Left cardiac atrium (tissue), 4 donors: Measurements from ENCODE around the gene MED13L. TPM values are rescaled to one million over a fixed set of nuclear protein-coding genes. Genes with fewer than 3 reads are reported as not detected.

Experiments
- ATAC-seq, 2 donors: fragments of 200-7000 bp; cut with Tn5 transposase; one replicate each; pipeline ENCODE4 v1.9.1; 2020; ENCODE audit warnings: mild to moderate bottlenecking in 2 of 2, moderate library complexity in 2 of 2
- DNase-seq: peaks from one replicate; pipeline ENCODE4 v3.0.0-alpha.2; 2020
- intact Hi-C, 2 donors: fragments of 100-400 bp; cut with DNase I; formaldehyde crosslinking; loops; one replicate each; pipeline versions ENCODE4 v1.14.1 to v1.15.1; 2022 to 2023
- total RNA-seq, 2 donors: library from RNA; stranded (reverse); fragmentation: NEBNext Ultra II Directional; extraction: Animal tissue kit (Norgen Biotek cat#: 25700); gene quantifications; one replicate each; pipeline ENCODE4 v1.2.1, GENCODE V29; 2021
- donor health status: DM: no; HTN: yes; CAD: no.
- donor health status: DM: no; HTN: yes; CAD: no; lungs with severe emphysema.
- donor health status: DM: yes; HTN: yes; CAD: no.
- donor health status: Dilated cardiomyopathy.

The MED13L gene
- total RNA-seq, 2 donors from 2014 or later: 66.0 to 68.3 TPM

DNA sequence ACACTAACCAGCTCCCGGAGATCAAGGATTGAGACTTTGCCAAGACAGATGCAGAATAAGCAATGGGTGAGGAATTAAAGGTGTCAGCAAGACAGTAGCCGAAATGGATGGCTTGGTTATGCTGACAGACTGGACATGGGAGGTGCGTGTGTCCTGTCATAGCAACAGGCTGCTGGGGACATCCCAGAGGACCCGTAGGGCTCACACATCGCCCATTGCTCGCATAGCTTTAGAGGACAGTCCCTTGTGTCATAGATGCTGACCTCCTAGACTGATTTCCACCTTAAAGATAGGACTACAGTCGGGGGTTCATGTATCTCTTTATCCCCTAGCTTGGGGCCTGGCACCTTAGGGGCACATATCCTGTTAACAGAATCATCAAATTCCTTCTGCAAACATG lies 324.5 kb downstream of the MED13L start:
- DNase-seq (no peak), ATAC-seq (no peak)
- intact Hi-C loops: no loop called here

DNA sequence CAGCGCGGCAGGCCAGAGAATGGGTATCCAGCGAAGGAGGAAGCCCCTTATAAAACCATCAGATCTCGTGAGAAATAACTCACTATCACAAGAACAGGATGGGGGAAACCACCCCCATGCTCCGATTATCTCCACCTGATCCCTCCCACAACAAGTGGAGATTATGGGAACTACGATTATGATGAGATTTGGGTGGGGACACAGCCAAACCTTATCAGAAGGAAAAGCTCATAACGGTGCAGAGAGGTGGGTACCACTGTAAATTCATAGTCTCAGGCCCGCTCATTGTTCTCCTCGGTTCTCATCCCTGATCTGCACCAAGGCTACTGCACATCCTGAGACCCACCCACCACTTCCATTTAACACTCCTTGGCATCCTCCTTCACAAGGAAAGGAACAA lies 326.5 kb downstream of the MED13L start:
- intact Hi-C loops: no loop called here
- ATAC-seq (no peak), DNase-seq (no peak)

DNA sequence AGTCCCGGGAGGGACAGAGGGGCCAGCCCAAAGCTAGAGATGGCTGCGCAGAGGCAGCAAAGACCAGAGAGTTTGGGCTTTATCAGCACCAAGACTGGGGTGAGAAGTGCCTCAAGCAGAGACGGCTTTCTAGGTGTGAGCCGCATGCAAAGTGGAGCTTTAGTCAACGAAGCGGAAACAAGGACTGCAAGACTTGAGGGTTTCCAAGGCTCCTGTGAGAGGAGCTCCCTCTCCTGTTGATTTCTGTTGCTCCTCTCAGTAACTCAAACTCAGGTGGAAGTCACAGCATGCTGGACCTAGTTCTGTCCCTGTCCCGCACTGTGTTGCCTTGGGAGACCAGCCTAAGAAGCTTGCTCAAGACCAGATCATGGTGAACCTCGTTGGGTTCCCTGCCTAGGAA lies 327.8 kb downstream of the MED13L start:
- intact Hi-C loops: no loop called here
- no peak for DNase-seq
- no peak for ATAC-seq

DNA sequence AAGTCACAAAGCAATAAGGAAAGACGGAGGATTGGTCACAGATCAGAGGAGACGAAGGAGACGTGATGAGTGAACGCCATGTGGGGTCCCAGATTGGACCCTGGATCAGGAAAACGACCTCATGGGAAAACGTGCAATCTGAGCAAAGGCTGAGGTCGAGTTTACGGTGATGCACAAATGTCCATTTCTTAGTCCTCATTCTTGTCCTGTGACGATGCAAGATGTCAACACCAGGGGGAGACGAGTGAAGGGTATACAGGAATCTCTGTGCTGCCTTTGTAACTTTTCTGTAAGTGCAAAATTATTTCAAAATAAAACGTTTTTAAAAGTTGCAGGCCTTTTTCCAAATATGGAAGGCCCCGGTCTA lies 329.8 kb downstream of the MED13L start:
- intact Hi-C loops: no loop called here
- DNase-seq (no peak), ATAC-seq (no peak)

DNA sequence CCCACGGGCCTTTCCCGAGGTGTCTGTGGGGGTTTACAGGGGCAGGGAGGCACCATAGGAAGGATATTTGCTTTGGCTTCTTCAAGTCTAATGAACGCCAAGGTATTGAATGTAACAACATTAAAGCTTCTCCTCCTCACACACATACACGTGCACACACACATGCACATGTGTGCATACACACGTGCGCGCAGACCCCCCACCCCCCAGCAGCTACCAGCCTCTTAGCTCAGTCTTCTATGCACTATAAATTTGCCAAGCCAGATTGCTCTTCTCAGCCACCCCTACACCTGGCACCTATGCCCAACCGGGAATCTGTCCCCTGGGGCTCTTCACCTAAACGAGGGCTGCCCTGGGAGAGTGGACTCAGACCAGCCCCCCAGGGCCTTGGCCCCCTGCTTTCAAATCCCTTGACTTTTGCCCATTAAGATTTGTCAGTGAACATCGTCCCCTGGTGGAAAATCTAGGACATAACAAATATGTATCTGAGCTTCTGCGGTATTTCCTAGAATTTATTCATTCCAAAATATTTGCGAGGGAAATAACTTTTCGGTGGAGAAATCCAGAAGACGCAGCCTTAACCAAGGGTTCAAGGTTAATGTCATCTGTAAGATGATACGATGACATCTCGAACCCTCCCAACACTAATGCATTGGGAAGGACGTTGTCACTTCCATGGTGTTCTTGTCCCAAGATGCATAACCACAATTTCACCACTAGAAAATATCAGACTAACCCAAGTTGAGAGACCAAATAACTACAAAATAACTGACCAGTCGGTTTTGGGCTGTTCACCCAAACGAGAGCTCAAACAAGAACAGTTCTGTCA lies 330.4 kb downstream of the MED13L start:
- no peak for ATAC-seq
- intact Hi-C loops: no loop called here

DNA sequence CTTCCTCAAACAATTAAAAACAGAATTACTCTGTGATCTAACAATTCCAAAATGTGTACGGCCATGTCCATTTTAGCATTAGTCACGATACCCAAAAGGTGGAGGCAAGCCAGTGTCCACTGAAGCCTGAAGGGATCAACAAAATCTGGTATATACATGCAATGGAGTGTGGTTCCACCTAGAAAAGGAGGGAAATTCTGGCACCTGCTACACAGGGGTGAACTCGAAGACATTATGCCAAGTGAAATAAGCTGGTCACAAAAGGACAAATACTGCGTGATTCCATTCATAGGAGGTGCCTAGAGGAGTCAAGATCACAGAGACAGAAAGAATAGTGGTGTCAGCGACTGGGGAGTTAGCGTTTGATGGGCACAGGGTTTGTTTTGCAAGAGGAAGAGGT lies 331.4 kb downstream of the MED13L start:
- no peak for DNase-seq
- no peak for ATAC-seq

More for the DNA sequence above, 330.4 kb downstream of the MED13L start:
- no peak for DNase-seq

DNA sequence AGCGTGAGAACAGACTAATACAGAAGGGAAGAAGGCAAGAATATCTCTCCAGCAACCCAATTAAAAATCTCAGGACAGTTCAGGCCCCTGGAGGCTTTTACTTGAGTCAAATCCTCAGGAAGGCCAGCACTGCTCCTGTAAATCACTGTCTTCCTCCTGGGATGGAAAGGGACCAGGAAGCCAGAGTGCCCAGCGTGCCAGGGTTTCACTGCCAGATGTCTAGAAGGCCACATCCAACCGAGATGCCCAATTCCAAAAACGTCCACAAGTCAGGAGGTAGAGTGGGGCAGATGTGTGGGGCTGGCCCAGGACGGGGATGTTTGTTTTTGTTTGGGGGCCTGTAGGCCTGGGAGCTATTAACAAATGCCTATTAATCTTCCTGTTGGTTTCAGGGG lies 332.0 kb downstream of the MED13L start:
- intact Hi-C loops: no loop called here

More for the DNA sequence above, 331.4 kb downstream of the MED13L start:
- intact Hi-C loops: no loop called here

DNA sequence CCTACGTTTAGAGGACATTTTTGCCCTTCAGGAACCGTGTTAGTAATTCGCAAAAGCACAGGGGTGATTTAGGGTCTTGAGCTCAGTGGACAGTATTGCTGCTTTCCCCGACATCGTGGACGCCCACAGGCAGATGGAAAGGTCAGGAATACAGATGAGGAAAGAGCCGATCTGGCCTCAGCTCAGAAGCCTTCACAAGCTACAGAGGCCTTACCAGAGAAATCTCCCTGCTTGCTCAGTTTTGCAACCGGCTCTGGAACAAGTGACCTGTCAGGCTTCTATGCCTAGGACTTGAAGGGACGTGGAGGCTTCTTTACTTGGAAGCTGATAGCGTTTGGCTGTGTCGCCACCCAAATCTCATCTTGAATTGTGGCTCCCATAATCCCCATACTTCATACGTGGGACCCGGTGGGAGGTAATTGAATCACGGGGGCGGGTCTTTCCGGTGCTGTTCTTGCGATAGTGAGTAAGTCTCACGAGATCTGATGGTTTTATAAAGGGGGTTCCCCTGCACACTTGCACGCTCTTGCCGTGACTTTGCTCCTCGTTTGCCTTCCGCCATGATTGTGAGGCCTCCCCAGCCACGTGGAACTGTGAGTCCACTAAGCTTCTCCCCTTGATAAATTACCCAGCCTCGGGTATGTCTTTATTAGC lies 332.5 kb downstream of the MED13L start:
- intact Hi-C loops: no loop called here
- DNase-seq (peak; percentile 53), ATAC-seq (peak in 1 of 2 donors; percentile 54)

More for the DNA sequence above, 332.0 kb downstream of the MED13L start:
- ATAC-seq (no peak), DNase-seq (no peak)

DNA sequence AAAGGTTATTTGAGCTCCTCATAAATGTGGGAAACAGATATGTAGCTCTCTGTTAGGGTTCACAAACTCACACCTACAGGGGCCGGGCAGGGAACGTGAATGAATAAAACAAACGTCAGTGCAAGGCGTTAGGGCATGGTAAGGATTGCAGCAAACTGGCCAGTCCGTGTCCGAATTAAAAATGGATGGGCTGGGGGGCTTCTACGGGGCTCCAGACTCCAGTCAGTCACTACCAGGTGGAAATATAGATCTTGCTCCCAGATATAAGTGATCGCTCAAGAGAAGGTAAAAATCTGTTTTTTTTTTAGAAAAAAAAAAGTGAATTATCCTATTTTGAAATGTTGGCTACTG lies 333.1 kb downstream of the MED13L start:
- intact Hi-C loops: no loop called here
- DNase-seq (no peak), ATAC-seq (no peak)

DNA sequence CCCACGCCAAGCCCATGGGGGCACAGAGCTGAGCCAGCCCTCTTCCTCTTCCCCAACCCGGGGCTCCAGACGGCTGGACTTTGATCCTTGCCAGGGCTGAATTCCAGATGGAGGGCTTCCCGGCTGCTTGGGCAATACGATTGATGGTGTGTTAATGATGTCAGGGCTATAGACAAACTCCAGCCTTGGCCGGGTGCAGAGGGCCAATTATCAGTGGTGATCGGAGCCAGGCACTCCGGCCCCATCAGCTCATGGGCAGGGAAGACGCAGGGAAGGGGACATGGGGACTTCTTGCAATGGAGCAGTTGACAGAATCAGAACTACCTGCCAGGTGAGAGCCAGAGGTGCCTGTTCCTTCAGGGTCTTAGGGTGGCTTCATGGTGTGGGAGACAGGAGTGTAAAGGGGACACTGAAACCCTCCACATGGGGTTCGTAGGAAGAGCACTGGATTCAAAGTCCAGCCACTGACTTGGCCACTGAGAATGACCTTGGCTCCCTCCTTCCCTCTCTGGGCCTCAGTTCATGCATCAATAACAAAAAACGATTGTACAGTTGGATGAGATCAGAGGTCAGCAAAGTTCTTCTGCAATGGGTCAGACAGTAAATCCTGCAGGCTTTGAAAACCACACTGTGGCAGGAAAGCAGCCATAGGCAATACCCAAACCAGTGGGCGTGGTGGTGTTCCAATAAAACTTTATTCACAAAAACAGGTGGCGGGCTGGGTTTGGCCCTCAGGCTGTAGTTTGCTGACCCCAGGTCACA lies 333.7 kb downstream of the MED13L start:
- intact Hi-C loops: no loop called here
- peak; percentile 42 for DNase-seq
- peak; percentile 40 to 80 for ATAC-seq

DNA sequence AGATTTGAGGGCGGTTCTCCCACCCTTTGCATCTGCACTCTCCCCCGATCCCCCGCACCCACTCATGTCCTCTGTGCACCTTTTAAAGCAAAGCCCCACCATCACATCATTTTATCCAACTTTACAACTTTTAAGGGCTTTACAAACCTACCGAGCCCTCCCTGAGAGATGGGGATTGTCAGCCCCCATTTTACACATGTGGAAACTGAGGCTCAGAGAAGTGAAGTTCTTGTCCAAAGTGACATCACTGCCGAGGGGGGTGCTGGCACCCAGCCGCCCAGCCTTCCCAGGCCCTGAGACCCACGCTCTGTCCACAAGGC lies 334.2 kb downstream of the MED13L start:
- no peak for DNase-seq
- ATAC-seq: no peak
- intact Hi-C loops: no loop called here

DNA sequence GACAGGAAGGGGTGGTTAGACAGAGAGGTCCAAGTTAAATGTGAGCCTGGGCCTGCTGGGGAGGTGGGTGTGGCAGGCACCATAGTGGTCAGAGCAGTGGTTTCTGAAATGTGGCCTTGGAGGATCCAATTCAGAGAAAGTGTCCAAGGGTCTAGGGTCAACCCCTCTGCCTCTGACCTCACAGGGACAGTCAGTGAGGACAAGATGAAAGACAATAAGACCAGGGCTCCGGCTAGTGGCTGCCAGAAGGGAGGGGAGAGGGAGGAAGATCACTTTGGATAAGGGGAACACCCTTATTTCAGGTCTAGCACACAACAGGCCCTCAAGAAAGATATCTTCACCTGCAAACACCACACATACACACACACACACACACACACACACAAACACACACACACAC lies 335.1 kb downstream of the MED13L start:
- no peak for DNase-seq
- ATAC-seq: no peak
- intact Hi-C loops: no loop called here

DNA sequence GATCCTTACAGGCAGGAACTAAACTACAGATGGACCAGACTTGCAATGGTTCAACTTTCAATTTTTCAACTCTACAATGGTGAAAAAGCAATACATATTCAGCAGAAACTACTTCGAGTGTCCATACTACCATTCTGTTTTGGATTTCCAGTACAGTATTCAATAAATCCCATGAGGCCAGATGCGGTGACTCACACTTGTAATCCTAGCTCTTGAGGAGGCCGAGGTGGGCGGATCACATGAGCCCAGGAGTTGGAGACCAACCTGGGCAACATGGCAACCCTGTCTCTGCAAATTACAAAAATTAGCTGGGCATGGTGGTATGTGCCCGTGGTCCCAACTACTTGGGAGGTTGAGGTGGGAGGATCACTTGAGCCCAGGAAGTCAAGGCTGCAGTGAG lies 336.1 kb downstream of the MED13L start:
- DNase-seq (no peak), ATAC-seq (no peak)

DNA sequence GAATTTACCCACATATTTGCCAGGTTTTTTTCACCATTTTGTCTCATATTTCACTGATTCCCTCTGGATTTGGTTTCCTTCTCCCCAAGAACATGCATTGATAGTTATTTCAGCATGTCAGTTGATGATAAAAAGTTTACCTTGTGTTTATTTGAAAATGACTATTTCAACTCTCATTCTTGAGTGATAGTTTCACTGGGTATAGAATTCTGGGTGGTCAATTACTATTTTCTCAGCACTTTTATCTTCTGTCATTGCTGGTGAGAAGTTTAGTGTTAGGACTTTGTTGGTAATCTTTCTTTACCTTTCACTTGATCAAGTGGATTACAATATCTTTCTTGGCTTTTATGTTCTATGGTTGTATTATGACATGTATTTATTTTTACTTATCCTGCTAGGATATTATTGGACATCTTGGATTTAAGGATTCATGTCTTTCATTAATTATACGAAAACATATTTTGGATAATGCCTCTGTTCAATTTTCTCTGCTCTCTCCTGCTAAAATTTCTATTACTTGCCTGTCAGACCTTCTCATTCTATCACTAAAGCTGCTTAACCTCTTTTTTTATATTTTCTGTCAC lies 338.6 kb downstream of the MED13L start:
- ATAC-seq (no peak), DNase-seq (no peak)
- intact Hi-C loops: no loop called here

More for the DNA sequence above, 336.1 kb downstream of the MED13L start:
- intact Hi-C loops: no loop called here

DNA sequence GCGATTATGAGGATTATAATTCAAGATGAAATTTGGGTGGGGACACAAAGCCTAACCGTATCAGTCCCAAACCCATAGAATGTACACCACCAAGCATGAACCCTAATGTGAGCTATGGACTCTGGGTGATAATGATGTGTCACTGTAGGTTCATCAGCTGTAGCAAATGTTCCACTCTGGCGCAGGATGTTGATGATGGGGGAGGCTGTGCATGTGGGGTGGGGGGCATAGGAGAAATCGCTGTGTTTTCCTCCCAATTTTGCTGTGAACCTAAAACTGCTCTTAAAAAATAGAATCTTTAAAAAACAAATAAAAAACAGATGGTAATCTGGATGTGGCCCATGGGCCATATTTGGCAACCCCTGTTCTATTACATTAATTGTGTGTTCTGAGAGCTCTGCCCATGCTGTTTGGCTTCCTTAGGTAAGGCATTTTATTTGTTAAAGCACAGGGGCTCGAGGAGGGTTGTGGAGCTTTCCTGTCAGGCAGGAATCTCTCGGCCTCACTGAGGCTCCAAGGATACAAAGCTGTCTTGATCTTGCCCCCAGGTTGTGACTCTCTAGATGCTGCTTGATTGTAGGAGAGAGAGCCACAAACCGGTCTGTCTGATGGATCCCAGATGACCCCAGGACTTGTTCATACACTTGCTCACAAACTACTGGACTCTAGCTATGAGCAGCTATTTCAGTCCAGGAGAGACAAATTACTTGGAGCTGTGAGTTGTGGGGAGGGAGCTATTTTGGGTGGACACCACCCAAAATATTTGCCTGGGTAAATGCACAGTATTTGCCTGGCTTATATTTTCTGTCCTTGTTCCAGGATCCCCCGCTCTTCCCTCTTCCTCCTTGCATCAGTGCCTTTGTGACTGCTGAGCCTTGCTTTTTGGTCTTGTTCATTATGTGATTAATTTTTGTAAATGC lies 340.2 kb downstream of the MED13L start:
- intact Hi-C loops: no loop called here

DNA sequence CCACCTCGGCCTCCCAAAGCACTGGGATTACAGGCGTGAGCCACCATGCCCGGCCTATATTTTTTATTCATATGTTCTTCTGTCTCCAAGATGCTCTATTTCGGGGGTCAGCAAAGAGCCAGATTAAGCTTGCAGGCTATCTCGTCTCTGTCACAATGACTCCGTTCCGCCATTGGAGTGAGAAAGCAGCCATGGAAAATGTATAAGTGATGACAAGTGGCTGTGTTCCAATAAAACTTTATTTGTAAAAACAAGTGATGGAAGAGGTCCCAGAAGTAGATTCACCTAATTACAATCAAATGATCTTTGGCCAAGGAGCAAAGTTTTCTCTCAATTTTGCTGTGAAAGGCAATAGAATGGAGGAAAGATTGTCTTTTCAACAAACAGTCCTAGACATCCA lies 342.6 kb downstream of the MED13L start:
- DNase-seq: no peak
- ATAC-seq: no peak
- intact Hi-C loops: no loop called here

More for the DNA sequence above, 340.2 kb downstream of the MED13L start:
- ATAC-seq (no peak), DNase-seq (no peak)

DNA sequence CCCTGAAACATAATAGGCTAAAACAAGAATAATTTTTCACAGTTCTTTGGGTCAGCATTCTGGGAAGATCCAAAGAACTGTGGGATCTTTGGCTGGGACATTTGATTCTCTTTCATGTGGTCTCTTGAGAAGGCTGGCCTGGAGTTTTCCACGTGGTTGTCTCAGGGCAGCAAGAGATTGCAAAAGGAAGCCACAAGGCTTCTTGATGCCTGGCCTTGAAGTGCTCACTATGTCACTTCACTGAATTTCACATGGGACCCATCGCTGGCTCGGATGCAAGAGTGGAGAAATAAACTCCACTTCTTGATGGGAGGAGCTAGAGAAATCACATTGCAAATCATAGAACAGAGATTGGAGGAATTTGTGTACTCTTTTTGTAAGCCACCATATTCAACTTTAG lies 343.4 kb downstream of the MED13L start:
- intact Hi-C loops: no loop called here
- DNase-seq (no peak), ATAC-seq (peak in 1 of 2 donors; percentile 90)

DNA sequence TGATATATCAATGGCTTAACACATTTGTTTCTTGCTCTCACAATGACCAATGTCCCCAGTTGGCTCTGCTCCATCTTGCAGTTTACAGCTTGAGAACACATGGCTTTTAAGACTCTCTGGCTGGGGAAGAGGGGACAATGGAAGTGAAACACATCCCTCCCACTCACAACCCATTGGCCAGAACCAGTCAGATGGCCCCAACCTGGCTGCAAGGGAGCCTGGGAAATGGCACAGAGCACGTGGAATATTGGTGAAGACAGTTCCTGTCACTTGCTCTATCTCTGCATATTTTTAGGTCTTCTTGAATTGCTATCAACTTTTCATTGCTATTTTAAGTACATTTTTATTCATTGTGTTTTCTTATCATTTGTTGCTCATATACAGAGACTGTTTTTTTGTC lies 345.4 kb downstream of the MED13L start:
- peak in 1 of 2 donors; percentile 42 for ATAC-seq
- intact Hi-C loops: no loop called here
- no peak for DNase-seq

DNA sequence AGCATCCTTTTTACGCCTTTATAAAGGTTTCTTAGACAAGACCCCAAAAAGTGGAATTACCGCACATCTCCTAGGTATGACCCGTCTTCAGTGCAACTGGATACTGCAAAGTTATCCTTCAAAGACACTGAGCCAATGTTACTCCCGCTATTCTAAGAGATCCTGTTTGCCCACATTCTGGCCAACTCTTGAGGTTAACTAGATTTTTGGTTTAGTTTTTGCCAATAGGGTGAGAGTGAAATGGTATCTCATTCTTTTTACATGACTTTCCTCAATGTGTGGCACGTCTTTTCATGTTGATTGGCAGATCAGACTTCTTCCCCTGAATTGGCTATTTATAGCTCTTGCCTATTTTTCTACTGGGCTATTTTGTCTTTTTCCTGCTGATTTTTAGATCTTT lies 347.2 kb downstream of the MED13L start:
- intact Hi-C loops: no loop called here
- no peak for DNase-seq
- no peak for ATAC-seq
